GM18861 (cell line): Measurements from ENCODE around the gene ASF1B.

Source experiments
- ATAC-seq: cut with Tn5 transposase; IDR thresholded peaks from one replicate; pipeline ENCODE4 v1.9.1; 2021; ENCODE audit not compliant: unreplicated experiment

Gene ASF1B

DNA sequence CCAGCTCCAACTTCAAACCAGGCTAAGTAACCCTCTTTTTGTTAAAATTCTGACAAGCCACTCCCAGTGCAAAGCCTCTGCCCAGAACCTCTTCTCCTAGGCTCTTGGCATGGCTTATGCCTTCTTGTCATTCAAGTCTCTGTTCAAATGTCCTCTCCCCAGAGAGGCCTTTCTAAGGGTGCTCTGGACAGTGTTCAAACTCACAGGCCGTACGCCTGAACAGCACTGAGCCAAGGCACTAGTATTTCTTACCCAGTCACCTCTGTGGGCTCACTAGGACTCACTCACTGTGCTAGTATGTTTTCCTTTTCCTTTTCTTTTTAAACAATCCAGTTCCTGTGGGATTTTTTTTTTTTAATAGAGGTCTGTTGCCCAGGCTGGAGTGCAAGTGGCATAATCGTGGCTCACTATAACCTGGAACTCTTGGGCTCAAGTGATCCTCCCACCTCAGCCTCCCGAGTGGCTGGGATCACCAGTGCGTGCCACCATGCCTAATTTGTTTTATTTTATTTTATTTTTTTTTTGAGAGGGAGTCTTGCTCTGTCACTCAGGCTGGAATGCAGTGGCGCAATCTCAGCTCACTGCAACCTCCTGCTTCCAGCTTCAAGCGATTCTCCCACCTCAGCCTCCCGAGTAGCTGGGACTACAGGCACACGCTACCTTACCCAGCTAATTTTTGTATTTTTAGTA, 2.3 kb upstream of the ASF1B start:
- no peak for ATAC-seq

DNA sequence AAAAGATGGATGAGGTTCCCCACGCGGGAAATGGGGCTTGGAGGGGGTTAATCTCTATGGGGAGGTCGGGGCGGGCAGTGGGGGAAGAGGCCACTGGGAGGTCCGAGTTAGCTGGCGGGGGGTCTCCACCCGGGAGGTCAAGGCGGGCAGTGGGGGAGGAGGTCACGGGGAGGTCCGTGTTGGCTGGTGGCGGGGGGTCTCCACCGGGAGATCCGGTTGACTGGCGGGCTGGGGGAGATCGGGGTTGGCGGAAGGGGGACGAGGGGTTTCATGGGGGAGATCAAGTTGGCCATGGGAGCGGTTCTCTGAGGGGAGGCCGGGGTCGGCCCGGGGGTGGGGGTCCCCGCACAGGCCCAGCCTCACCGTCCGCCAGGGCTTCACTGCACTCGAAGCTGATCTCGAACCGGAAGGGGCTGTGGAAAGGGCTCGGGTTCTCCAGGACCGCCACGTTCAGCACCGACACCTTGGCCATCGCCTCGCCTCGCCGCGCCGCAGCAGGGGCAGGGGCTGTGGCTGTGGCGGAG, 342 bp downstream of the ASF1B start:
- ATAC-seq, result no peak

DNA sequence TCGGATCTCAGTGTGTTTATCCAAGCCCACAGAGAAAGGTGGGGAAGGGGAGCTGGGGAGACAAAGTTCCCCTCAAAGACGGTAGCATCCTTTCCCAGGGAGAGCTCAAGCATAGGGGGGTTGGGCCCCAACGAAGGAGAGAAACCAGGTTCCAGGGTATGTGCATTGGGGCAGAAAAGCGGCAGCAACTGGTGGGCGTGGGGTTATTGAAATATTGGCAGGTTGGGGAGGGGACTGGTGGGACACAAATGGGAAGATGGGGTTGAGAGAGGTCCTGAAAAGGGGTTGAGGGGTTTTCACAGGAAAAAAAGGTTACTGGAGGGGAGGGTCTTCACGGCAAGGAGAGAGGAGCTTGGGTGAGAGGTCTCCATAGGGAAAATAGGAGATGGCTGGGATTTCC, 1.0 kb downstream of the ASF1B start:
- no peak for ATAC-seq

DNA sequence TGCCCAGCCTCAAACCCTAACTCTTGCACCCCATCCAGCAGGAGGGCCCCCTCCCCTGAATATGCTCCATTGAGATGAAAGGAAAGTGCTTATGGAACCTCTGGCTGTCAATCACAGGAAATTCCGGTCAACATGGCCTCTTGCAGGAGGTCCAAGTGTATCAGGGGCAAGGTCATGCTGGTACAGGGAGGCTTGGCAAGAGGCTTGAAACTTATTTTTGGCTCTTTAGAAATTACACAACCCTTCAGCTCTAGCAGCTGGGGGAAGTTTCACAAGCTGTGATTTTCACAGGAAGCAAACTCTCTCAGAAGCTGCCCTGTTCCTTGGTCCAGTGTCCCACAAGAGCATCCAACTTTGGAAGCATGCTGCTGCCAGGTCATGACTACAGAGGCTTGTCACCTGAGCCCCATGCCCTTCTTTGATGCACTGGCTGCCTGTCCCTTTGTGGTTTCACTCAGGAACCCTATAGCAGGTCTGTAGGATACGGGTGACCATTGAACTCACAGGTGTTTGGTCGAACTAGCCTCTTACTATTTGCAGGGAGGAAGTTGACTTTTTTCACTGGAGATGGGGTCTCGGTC, 8.4 kb downstream of the ASF1B start:
- ATAC-seq, result no peak

DNA sequence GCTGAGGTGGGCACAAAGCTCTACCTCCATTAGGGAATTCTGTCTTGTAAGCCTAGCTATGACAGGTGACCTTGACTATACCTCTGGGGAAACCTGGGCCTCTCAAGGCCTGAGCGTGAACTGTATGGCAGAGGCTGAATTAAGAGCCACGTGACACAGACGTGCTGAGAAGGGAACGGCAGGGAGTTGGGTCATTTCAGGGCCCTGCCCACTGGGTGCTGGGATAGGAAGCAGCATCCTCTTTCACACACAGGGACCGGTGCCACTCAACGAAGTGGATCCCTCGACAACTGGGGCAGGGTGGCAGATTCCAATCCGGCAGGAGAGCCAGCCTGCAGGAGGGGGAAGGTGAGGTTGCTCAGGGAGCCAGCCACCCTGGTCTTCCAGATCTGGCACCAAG, 9.2 kb downstream of the ASF1B start:
- no peak for ATAC-seq

DNA sequence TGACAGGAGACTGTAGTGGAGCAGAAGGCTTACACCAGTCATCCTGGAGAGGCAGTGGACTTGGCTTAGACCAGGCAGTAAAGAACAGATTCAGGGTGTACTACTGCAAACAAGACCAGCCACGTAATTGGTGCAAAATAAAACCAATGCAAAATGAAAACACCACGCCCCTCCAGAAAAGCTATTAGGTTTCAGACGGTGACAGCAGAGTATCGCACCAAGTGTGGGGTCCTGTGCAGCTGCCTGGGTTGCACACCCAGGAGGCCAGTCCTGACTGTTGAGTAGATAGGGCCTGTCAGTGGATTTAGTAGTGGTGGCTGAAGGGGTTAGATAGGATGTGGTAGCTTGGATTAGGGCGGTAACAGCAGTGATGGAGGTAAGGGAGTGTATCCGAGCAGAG, 13.5 kb downstream of the ASF1B start:
- no peak for ATAC-seq

DNA sequence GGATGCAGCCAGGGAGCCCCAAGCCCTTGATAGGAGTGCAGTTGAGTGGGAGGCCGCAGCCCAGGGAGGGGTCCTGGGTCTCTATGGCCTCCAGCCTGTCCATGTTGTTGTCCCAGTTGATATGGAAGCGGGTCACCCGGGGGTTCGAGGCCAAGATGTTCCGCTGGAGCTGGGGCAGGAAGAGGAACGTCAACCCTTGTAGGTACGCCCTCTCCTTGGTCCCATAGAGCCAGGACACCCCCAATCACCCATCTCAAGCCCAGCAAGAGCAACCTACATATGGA, 15.9 kb downstream of the ASF1B start:
- no peak for ATAC-seq

DNA sequence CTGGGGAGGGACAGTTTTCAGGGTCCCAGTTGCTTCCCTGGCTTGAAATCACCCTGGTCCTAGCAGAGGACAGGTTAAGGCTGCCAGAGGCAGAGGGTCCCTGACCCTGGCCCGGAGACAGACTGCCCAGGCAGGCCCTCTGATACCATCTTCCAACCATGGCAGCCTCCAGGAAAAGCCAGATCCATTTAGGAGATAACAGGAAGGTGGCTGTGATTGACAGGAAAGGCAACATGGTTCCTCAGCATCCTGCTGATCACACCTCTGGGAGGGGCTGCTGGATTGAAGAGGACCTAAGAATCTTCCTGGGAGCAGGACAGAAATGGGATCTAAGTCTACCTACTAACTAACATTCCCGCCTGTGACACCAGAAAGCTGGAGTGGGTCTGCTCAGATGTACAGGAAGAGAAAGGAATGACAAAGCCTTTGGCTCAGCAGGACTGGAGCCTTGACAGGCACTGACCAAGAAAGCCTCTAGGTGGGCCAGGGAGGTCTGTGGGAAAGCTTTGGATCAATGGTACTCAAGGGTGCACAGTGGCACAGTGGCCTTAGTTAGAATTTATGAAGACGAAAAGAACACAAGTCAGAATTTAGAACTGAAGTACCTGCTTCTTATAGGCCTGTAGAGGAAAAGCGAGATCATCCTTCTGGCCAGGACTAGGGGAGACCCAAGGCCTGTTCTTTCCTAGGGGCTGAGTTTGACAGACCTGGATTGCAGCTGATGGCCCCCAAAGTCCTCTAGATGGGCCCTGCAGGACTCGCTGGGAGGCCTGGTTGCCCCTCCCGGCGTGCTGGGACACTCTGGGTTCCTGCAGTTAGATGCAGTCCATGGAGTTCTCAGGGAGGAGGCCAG, 16.5 kb downstream of the ASF1B start:
- no peak for ATAC-seq

DNA sequence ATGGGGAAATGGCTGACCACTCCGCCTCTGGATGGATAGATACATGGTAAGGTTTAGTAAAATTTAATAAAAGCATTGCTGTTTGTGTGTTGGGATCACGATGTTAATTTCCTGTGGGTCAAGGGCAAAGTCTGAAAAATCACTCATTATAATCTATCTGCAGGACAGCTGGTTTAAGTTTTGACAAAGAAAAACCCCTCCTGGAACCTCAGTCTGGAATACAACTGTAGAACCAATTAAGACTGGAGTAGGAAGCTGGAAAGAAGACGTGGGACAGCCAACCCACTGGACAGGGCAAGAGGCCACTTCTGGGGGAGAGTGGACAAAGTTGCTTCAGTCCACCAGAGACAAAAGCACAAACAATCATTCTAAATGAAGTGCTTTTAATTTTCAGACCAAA, 17.2 kb downstream of the ASF1B start:
- no peak for ATAC-seq

DNA sequence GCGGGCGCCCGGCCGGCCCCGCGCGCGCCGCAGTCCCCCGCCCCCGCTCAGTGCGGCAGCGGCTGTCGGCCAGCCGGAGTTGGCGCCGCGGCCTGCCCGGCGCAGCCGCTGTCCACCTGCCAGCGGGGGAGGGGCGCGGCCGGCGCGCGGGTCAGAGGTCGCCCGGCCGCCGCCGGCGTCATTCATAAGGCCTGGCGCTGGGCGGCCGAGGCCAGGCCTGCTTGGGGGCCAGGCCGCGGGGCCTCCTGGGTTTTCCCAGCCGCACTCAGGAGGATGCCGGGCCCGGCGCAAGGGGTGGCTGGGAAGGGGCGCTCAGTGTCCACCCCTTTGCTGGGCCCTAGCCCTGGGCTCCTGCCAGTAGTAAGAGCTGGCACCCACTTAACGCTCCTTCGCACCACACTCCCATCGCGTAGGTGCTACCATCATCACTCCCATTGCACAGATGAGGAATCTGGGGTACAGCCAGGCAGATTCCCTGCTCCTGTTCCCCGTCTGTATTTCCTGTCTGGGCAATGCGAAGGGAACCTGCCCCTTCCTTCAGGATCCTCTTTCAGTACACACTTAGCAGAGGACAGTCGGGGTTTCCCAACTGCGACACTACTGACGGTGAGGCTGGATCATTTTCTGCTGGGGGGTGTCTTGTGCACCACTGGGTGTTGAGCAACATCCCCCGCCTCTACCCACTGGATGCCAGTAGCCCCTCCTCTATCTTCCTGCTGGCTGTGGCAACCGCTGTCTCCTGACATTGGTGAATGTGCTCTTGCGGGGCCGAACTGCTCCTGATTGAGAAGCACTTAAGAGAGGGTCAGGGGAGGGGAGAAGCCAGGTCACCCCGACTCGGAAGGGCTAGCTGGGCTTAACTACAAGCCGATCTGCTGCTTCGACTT, 18.0 kb downstream of the ASF1B start:
- ATAC-seq, result peak; percentile 37

DNA sequence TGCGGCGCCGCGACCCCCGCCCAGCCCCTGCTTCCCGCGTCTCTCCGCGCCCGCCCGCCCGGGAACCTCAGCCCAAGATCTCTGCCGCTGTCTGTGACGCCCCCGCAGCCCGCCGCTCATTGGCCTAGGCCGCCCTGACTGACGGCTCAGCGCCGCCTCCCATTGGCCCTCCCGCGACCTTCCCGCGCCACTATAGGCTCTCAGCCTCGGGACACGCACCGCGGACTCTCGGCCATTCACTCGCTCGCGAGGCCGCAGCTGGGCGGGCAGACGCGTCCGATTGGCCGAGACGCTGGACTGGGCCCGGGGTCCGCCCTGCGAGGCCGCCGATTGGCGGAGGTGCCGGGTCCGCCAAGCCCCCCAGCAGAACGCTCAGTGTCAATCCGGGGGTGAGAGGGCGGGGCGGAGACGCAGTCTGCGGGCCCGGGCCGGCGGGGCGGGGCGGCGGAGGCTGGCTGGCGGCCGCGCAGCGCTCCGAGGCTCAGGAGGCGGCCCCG, 18.7 kb downstream of the ASF1B start, which contains the start of gene PRKACA:
Gene PRKACA (minus strand): TSS at position 95 of the 497 bp plus-strand sequence. CDS start 215 bp downstream, outside the sequence.
- peak; percentile 86 for ATAC-seq

DNA sequence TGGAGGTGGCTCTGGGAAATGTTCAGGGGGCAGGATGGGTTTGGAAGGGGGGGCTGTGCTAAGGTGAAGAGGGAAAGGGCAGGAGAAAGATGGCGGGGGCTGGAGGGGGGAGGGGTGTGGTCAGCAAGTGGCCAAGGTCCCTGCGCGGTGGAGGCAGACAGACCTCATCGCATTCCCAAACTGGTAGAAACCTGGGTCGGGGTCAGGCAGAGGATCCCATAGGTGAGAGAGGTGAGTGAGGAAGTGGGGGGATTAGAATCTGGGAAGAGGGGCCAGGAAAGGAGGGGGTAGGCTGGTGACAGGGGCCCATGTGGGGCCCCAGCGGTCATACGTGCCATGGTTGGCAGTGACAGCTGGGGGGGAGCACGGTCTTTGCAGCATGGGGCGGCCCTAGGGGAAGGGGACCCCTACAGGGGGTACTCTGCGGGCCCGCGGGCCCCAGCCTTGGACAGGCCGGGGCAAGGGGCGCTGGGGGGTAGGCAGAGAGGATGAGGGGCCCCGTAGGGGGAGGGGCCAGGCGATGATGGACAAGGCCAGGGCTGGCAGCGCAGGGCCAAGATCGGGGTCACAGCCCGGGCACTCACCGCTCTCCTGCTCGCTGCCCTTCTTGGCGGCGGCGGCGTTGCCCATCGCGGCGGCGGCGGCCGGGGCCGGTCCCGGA, 19.3 kb downstream of the ASF1B start:
- ATAC-seq, result no peak

DNA sequence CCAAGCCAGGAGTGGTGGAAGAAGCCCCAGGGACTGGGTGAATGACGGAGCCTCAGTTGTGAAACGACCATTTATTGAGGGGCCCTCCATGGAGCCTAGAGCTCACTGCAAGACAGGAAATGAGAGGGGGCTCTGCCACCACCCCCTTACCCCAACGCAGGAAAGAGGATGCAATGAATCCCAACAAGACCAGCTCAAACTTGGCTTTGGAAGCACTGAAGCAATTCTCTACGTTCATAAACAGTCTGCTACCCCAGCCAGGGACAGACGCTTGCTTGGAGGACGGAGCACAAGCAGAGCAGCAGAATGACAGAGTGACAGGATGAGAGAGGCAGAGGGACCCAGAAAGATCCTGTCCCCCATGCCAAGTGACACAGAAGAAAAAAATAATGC, 19.9 kb downstream of the ASF1B start:
- ATAC-seq, result no peak

DNA sequence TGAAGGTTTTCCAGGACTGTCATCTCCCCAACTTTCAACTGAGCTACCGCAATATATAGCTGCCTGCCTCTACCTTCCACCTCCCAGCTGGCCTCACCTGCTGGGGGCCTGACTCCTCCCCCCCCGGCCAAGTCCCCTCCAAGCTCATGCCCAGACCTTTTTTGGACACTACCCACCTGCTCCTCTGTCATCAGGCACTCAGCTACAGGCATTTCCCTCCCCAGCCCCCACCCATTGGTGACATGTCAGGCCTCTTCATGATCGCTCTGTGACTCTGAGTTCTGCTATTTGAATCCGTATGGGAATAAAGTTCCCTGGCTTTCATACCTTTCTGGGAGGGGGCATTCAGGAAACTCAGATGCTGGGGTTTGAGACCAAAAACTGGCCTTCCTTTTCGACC, 20.6 kb downstream of the ASF1B start:
- ATAC-seq, result no peak

DNA sequence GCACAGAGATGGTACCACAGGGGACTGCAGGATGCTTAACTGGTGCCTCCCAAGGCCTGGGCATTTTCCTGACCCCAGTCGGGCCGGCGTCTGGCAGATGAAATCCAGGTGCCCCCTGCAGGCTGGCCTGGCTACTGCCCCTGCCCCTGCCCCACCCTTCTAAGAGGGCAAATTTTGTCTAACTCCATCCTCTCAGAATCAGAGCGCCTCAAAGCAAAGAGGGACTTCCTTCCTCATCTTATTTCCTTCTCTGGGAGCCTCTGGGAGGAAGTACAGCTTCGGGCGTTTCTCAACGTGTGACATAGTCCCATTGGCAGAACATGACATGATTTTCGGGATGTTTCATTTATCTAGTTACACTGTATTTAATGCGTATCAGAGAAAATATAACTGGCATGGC, 21.5 kb downstream of the ASF1B start:
- no peak for ATAC-seq

DNA sequence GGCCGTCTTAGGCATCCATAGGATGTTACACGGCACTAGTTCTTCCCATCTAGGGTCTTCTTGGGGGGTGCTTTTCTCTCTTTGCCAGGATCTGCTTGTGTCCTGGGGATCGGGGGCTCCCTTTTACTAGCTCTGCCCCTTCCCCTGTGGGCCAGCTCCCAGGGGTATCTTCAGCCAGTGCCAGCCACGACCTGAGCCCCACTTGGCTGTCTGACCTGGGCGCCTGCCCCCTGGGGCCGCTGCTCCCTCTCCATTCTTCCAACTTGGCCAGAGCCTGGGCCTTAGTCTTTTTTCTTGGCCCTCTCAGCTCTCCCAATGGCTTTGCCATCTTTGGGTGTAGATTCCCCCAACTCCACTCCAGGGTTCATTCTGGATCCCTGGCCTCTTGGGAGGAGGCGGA, 21.9 kb downstream of the ASF1B start:
- no peak for ATAC-seq

DNA sequence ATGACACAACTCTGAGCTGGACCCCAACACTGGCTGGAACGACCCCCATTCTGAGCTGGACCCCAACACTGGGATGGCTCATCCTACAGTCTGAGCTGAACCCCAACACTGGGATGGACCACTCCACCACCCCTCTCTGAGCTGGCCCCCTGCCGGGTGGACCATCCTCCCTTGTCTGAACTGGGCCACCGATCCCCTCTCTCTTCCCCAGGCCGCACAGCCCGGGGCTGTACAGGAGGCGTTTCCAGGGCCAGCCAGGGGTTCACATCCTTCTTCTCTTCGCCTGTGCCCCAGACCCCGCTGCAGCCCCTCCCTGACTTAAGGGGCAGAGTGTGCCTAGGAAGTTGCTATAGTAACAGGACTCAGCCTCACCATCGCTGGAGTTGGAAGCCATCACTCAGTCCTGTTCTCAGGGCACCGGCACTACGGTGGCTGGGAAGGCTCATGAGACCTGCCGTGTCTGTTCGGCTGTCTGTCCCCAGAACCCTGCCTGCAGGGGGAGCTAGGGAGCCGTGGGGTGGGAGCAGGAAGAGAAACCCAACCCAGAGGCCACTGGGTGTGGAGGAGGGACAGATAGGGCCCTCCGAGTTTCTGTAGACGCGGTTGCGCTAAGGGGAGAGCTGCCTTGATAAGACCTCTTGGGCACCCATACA, 22.5 kb downstream of the ASF1B start:
- no peak for ATAC-seq

DNA sequence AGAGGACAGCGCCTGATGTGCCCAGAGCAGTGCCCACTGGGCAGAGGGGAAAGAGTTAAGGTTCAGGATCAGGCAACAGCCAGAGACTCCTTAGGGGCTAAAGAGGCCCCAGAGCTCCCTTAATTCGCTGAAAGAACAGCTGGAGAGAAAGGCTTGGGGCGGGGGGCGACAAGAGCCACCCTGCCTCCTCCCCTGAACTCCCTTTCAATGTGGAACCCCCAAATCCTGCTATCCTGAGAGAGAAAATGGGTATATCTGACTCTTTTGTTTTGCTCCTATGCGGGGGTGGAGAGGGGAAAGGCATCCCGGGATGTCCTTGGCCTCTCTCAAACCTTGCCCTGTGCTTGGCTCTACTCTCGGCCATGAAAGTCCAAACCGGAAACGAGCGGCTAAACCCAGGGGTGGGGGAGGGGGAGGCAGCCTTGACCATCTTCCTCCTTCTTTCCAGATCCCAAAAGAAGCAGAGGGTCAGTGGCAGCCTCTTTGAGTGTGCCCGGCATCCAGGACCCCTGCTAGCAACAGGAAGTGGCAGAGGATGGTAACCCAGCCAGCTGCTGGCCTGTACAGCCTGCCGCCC, 23.5 kb downstream of the ASF1B start:
- ATAC-seq, result no peak

DNA sequence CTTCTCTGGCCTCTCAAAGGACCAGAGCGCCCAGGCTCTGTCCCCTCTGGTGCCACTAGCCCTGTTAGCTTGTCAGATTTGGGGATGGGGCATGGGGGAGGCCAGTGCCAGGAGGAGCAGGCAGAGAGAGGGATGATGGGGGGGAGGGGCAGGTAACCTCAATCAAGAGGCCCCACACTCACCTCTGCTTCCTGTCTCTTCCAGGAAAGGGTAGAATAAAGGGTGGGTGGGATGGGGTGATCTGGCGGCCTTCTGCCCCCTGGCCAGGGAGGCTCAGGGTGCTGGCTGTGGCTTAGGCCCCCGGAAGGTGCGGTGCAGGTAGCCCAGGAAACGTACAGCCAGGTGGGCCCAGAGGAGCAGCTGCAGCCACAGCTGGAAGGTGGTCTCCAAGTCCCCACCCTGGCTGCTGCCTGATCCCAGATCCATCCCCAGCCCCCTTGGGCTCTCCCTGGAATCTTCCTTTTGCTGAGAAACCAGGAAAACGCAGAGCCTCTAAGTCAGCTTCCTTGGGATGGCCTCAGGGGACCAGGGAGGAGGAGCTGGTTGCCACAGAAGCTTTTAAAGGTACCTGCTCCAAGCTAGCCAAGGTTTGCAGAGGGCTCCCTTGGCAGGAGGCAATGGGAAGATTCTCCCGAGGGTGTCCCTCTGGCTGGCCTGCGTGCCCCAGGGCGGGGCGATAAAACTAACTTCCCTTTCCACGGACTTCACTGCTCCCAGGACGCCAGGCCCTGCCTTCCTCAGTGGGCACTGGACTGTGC, 24.2 kb downstream of the ASF1B start:
- no peak for ATAC-seq
